ENCODE results near the gene TMEM271. TPM values are rescaled to one million over a fixed set of nuclear protein-coding genes. Genes with fewer than 3 reads are reported as not detected.
"Not testable (repeated sequence)": the region's sequence is repeated elsewhere in the genome, so short reads cannot be mapped to it uniquely, and the experiment has no call there.

Gene TMEM271
- total RNA-seq, 4 donors from 2014 or later: not detected

DNA sequence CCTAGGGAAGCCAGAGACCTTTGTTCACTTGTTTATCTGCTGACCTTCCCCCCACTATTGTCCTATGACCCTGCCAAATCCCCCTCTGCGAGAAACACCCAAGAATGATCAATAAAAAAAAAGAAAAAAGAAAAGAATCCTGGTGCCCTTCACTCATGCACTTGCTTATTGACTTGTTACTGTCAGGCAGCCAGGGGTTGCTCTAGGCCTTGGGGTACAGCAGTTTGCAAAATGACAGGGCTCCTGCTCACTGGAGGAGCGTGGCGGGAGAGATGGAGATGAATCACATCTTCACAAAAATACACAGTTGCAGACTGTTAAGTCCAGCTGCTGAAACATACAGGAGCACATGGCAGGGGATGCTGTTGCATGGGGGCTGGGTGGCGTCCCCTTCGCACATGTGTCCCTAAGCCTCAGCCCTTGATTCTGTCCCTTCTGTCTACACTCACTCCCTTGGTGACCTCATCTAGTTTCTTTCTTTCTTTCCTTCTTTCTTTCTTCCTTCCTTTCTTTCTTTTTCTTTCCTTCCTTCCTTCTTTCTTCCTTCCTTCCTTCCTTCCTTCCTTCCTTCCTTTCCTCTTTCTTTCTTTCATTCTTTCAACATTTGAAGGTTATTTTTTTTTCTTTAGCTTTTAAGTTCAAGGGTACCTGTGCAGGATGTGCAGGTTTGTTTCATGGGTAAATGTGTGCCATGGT lies 16.9 kb upstream of the TMEM271 start:
- in situ Hi-C loops (cut with MboI; ENCODE audit: low sequenced_read_pairs in 4 of 4): no loop called here
- TF ChIP-seq POLR2A (IDR thresholded peaks at IDR 0.05): no peak
- TF ChIP-seq, protein P1, sequence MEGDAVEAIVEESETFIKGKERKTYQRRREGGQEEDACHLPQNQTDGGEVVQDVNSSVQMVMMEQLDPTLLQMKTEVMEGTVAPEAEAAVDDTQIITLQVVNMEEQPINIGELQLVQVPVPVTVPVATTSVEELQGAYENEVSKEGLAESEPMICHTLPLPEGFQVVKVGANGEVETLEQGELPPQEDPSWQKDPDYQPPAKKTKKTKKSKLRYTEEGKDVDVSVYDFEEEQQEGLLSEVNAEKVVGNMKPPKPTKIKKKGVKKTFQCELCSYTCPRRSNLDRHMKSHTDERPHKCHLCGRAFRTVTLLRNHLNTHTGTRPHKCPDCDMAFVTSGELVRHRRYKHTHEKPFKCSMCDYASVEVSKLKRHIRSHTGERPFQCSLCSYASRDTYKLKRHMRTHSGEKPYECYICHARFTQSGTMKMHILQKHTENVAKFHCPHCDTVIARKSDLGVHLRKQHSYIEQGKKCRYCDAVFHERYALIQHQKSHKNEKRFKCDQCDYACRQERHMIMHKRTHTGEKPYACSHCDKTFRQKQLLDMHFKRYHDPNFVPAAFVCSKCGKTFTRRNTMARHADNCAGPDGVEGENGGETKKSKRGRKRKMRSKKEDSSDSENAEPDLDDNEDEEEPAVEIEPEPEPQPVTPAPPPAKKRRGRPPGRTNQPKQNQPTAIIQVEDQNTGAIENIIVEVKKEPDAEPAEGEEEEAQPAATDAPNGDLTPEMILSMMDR (IDR thresholded peaks at IDR 0.05 in 4 of 5, conservative IDR thresholded peaks at IDR 0.05 in 1 of 5): no peak
- ATAC-seq: no peak

DNA sequence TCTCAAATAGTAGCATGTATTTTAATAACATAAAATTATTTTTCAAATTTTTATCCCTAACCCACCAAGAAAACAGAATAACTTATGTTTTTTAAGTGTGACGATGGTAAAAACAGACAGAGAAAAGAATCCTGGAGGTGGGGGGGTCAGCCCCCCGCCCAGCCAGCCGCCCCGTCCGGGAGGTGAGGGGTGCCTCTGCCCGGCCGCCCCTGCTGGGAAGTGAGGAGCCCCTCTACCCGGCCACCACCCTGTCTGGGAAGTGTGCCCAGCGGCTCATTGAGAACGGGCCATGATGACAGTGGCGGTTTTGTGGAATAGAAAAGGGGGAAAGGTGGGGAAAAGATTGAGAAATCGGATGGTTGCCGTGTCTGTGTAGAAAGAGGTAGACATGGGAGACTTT lies 16.1 kb upstream of the TMEM271 start:
- H3K27ac ChIP-seq; intact Hi-C loops (cut with DNase I; ENCODE audit: low total_unique reads); in situ Hi-C loops (cut with MboI; ENCODE audit: low sequenced_read_pairs in 4 of 4); H3K27me3 ChIP-seq; H3K4me1 ChIP-seq; H3K9me3 ChIP-seq; DNase-seq; ATAC-seq; H3K4me3 ChIP-seq; H3K36me3 ChIP-seq: not testable (repeated sequence)

More for the DNA sequence above, 16.9 kb upstream of the TMEM271 start:
- no peak for DNase-seq
- no peaks in the 10 kb centered on the region for H3K4me1 ChIP-seq
- intact Hi-C loops (cut with DNase I; ENCODE audit: low total_unique reads): no loop called here
- peaks cover 0 to 5% (median 0%) of the 10 kb centered on the region in 3 donors for H3K27me3 ChIP-seq
- H3K36me3 ChIP-seq: no peaks in the 10 kb centered on the region
- H3K27ac ChIP-seq: no peak overlapping the region
- no peak overlapping the region for H3K4me3 ChIP-seq
- no peaks in the 10 kb centered on the region for H3K9me3 ChIP-seq

DNA sequence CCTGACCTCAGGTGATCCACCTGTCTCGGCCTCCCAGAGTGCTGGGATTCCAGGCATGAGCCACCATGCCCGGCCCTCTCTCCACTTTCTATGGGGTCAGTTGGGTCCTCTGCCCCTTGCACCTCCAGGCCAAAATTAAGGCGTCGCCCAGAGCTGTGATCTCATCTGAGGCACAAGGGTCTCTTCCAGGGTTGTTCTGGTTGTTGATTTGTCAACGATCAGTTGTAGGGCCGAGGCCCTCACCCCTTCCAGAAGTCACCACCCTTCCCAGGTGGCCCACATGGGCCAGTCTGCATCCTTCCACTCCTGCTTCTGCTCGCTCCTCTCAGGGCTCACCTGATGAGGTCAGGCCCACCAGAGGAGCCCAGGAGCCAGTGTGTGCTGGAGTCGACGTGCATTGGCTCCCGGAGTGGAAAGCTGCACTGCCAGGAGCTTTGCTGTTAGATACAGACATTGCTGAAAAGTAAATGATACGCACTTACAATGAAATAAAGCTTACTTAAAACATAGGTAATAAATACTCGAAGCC lies 14.3 kb upstream of the TMEM271 start:
- DNase-seq (no peak), ATAC-seq (no peak)
- H3K36me3 ChIP-seq: no peaks in the 10 kb centered on the region
- no peaks in the 10 kb centered on the region for H3K4me1 ChIP-seq
- in situ Hi-C loops (cut with MboI; ENCODE audit: low sequenced_read_pairs in 4 of 4): no loop called here
- H3K27me3 ChIP-seq: peaks cover 0 to 5% (median 0%) of the 10 kb centered on the region in 3 donors
- no peaks in the 10 kb centered on the region for H3K9me3 ChIP-seq
- H3K4me3 ChIP-seq: no peak overlapping the region
- intact Hi-C loops (cut with DNase I; ENCODE audit: low total_unique reads): no loop called here
- TF ChIP-seq POLR2A (IDR thresholded peaks at IDR 0.05): no peak
- TF ChIP-seq, protein P1 (IDR thresholded peaks at IDR 0.05 in 4 of 5, conservative IDR thresholded peaks at IDR 0.05 in 1 of 5): no peak
- H3K27ac ChIP-seq: no peak overlapping the region

DNA sequence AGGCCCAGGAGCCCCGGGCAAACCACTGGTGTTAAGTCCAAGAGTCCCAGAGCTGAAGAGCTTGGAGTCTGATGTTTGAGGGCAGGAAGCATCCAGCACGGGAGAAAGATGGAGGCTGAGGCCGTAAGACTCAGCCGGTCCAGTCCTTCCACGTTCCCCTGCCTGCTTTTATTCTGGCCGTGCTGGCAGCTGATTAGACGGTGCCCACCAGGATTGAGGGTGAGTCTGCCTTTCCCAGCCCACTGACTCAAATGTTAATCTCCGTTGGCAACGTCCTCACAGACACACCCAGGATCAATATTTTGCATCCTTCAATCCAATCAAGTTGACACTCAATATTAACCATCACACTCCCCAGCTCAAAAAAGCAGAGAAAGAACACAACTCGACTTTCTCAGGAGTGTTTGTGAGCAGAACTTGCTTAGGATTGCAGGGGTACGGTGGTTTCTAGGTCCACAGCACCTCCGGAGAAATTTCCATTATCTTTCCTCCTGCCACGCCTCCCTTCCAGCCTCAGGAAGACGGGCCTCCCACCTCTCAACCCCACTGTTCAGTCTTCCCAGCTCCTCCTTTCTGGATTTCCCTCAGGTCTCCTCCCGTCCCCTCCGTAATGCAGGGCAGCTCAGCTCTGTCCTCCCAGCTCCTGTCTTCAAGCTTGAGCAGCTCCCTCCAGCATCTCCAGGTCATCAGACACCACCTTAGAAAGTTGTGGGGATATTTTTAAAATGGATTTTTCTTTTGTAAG lies 13.3 kb upstream of the TMEM271 start:
- H3K9me3 ChIP-seq: no peaks in the 10 kb centered on the region
- intact Hi-C loops (cut with DNase I; ENCODE audit: low total_unique reads): no loop called here

More for the DNA sequence above, 13.3 kb upstream of the TMEM271 start:
- no peak overlapping the region for H3K27ac ChIP-seq
- no peaks in the 10 kb centered on the region for H3K4me1 ChIP-seq
- TF ChIP-seq, protein P1 (IDR thresholded peaks at IDR 0.05 in 4 of 5, conservative IDR thresholded peaks at IDR 0.05 in 1 of 5): no peak
- no peak for TF ChIP-seq POLR2A (IDR thresholded peaks at IDR 0.05)
- H3K27me3 ChIP-seq: peaks cover 0 to 5% (median 0%) of the 10 kb centered on the region in 3 donors
- in situ Hi-C loops (cut with MboI; ENCODE audit: low sequenced_read_pairs in 4 of 4): no loop called here
- no peaks in the 10 kb centered on the region for H3K36me3 ChIP-seq
- H3K4me3 ChIP-seq: no peak overlapping the region
- DNase-seq: no peak
- ATAC-seq: no peak

All from gastrocnemius medialis (tissue), 4 donors.